GM20431 (cell line): ENCODE measurements around the gene VSX1.

Experiments used
- in situ Hi-C: fragments of 300-500 bp; cut with MseI, MboI; formaldehyde crosslinking; loops from one replicate; pipeline ENCODE4 v1.15.0; 2020; ENCODE audit warnings: low sequenced_read_pairs; ENCODE audit not compliant: unreplicated experiment

VSX1 gene

DNA sequence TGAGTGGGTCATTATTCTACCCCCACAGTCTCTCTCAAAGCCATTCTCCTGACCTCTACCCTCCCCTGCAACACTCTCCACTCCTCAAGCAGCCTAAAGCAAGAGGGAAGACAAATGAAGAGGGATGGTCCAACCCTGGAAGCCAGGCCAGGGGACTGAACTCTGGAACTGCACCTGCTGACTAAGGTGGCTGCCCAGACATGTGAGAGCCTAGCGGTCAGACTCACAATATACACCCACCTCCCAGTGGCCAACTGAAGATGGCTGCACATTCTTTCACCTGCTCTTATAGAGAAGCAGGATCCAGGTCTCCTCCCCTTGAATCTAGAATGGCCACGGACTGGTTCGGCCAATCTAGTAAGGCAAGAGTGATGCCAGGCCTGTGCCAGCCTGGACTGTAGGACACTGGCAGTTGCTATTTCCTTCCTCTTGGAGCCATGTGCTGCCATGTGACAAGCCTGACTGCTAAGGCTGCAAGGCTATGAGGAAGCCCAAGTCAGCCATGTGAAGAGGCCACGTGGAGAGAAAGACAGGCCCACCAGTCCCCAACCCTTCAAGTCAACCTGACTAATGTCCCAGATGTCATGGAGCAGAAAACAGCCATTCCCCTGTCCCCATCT lies 55.8 kb downstream of the VSX1 start:
- in situ Hi-C loops, result no loop called here
